ENCODE data around the gene BEST2. TPM values are rescaled to one million over a fixed set of nuclear protein-coding genes. Genes with fewer than 3 reads are reported as not detected.

BEST2 gene
- total RNA-seq, 1 donor from 2014 or later = not detected

GRCh38 chr19:12750851-12751250 is 740 bp upstream of the BEST2 start:
- no peak for TF ChIP-seq CTCF (IDR thresholded peaks at IDR 0.05; ENCODE audit: insufficient read depth, low read length, severe bottlenecking)
- Histone ChIP-seq H3K27me3 (ENCODE audit: control insufficient read depth, insufficient read depth, low read length) (peaks cover 3% of the 10 kb centered on the region), H3K4me3 (ENCODE audit: low read depth, low read length) (no peak overlapping the region), H3K36me3 (ENCODE audit: control insufficient read depth, insufficient read depth, low read length) (peaks cover 10% of the 10 kb centered on the region)
- DNase-seq (ENCODE audit: low read depth) (peak; percentile 56), FAIRE-seq (peak; percentile 36)

- no peak for TF ChIP-seq CTCF (IDR thresholded peaks at IDR 0.05; ENCODE audit: insufficient read depth, low read length, severe bottlenecking)
- no peak for DNase-seq (ENCODE audit: low read depth)
- peaks cover 3% of the 10 kb centered on the region for H3K27me3 ChIP-seq (ENCODE audit: control insufficient read depth, insufficient read depth, low read length)
- FAIRE-seq = no peak
- peaks cover 6% of the 10 kb centered on the region for H3K36me3 ChIP-seq (ENCODE audit: control insufficient read depth, insufficient read depth, low read length)
- no peak overlapping the region for H3K4me3 ChIP-seq (ENCODE audit: low read depth, low read length)
These were observed 628 bp downstream of the BEST2 start for GRCh38 chr19:12752056-12752781.

- no peak for TF ChIP-seq CTCF (IDR thresholded peaks at IDR 0.05; ENCODE audit: insufficient read depth, low read length, severe bottlenecking)
- no peak overlapping the region for H3K4me3 ChIP-seq (ENCODE audit: low read depth, low read length)
- DNase-seq (ENCODE audit: low read depth) (no peak), FAIRE-seq (no peak)
- no peaks in the 10 kb centered on the region for H3K36me3 ChIP-seq (ENCODE audit: control insufficient read depth, insufficient read depth, low read length)
- peaks cover 3% of the 10 kb centered on the region for H3K27me3 ChIP-seq (ENCODE audit: control insufficient read depth, insufficient read depth, low read length)
These were observed 3.0 kb downstream of the BEST2 start for GRCh38 chr19:12754465-12755196.

- no peaks in the 10 kb centered on the region for H3K36me3 ChIP-seq (ENCODE audit: control insufficient read depth, insufficient read depth, low read length)
- no peak for DNase-seq (ENCODE audit: low read depth)
- H3K4me3 ChIP-seq (ENCODE audit: low read depth, low read length) = no peak overlapping the region
- no peak for TF ChIP-seq CTCF (IDR thresholded peaks at IDR 0.05; ENCODE audit: insufficient read depth, low read length, severe bottlenecking)
- peaks cover 2% of the 10 kb centered on the region for H3K27me3 ChIP-seq (ENCODE audit: control insufficient read depth, insufficient read depth, low read length)
- FAIRE-seq = no peak
These were observed 4.7 kb downstream of the BEST2 start for GRCh38 chr19:12756150-12756883.

GRCh38 chr19:12757544-12758274 is 6.1 kb downstream of the BEST2 start:
- H3K4me3 ChIP-seq (ENCODE audit: low read depth, low read length) = peak overlapping the region; percentile 23
- DNase-seq (ENCODE audit: low read depth) = peak; percentile 40
- peak; percentile 99 for TF ChIP-seq CTCF (IDR thresholded peaks at IDR 0.05; ENCODE audit: insufficient read depth, low read length, severe bottlenecking)
- no peak for FAIRE-seq
- H3K27me3 ChIP-seq (ENCODE audit: control insufficient read depth, insufficient read depth, low read length) = no peaks in the 10 kb centered on the region
- H3K36me3 ChIP-seq (ENCODE audit: control insufficient read depth, insufficient read depth, low read length) = peaks cover 2% of the 10 kb centered on the region
